Measurements from ENCODE around the gene KCNMA1.

- TF ChIP-seq GATA2 (IDR thresholded peaks at IDR 0.05; ENCODE audit: low read depth, low read length) (0 out of 2 replicates have a peak, but pooled peaks have one; percentile 32), GATA3 (IDR thresholded peaks at IDR 0.05; ENCODE audit: low read depth, low read length) (no peak)
These were observed 181.2 kb downstream of the KCNMA1 start for GRCh38 chr10:77456414-77456813.

Measured in SH-SY5Y (cell line).